Myometrial cell (primary cell): Measurements from ENCODE around the gene PURA. TPM values are rescaled to one million over a fixed set of nuclear protein-coding genes. Genes with fewer than 3 reads are reported as not detected.

ENCODE experiments used
- total RNA-seq: library from RNA; depleted of rRNA; stranded (reverse); fragments of >200 nt; gene quantifications from 2 replicates; pipeline ENCODE4 v1.2.3, GENCODE V29; 2015

The PURA gene
- 4.0 and 7.3 TPM in 2 replicates for total RNA-seq

GRCh38 chr5:140113699-140114263, at the start of gene PURA:
TSS of gene PURA (plus strand) at chr5:140114109. CDS start at chr5:140114182, 73 bp downstream.

DNA sequence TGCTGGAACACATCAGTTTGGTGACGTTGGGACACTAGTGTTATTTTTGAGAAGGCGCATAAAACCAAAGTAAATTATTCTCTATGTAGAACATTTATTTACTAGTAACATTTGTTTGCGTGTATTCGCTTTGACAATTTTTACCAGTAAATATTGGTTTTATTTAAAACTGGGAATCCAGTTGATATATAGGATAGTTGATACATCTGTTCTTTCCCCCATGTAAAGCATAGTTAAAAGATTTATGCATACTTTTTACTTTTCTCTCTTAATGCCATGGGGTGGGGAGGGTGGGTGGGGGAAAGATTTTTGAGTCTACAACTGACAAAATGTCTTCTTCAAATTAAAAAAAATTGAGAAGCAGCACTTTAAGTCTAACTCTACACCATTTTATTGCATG, 11.7 kb downstream of the PURA start, which contains the start of gene IGIP:
IGIP (plus strand) TSS at position 301 of the 400 bp plus-strand sequence. CDS start 2,540 bp downstream, outside the sequence.

GRCh38 chr5:140174465-140175366, 60.8 kb downstream of the PURA start, which contains the start of gene CYSTM1:
TSS of gene CYSTM1 (plus strand) at chr5:140175188. CDS start at chr5:140194466, 19,278 bp downstream.

Other genes starting within 250 kb of the PURA start
- gene NRG2, start 70.8 kb upstream of the PURA start, total RNA-seq: not detected in 2 replicates
- 2.3 and 3.7 TPM in 2 replicates for gene IGIP, start 11.8 kb downstream of the PURA start, total RNA-seq
- gene CYSTM1, start 61.1 kb downstream of the PURA start, total RNA-seq: 13.8 and 24.3 TPM in 2 replicates
- gene PFDN1, start 189.0 kb downstream of the PURA start, total RNA-seq: 144 and 154 TPM in 2 replicates
- 6.9 and 16.7 TPM in 2 replicates for gene HBEGF, start 232.5 kb downstream of the PURA start, total RNA-seq
- gene SLC4A9, start 246.1 kb downstream of the PURA start, total RNA-seq: not detected in 2 replicates